ENCODE results near the gene NAALADL2.

The NAALADL2 gene

GRCh38 chr3:175426805-175427204 is 567.7 kb downstream of the NAALADL2 start:
- Histone ChIP-seq H3F3A (ENCODE audit: insufficient read depth) (no peaks in the 10 kb centered on the region), H3K4me3 (ENCODE audit: insufficient read depth, low read length, poor library complexity, severe bottlenecking) (no peak overlapping the region), H3K9me3 (ENCODE audit: insufficient read depth, low read length) (no peaks in the 10 kb centered on the region), H3K36me3 (ENCODE audit: low read length) (no peaks in the 10 kb centered on the region), H3K9me2 (replicated peaks; ENCODE audit: insufficient read depth, low read length) (no peaks in the 10 kb centered on the region), H3K79me2 (ENCODE audit: insufficient read depth, low read length) (no peaks in the 10 kb centered on the region), H3K4me2 (ENCODE audit: low read depth, low read length, poor library complexity, severe bottlenecking) (no peak overlapping the region), H2AFZ (ENCODE audit: low read depth, low read length, severe bottlenecking) (no peak overlapping the region), H4K20me1 (ENCODE audit: low read depth, low read length) (no peaks in the 10 kb centered on the region), H3K9ac (ENCODE audit: low read length) (no peak overlapping the region), H3K27ac (ENCODE audit: low read depth, low read length) (no peak overlapping the region), H3K27me3 (ENCODE audit: low read length) (no peaks in the 10 kb centered on the region)
- TF ChIP-seq CTCF (IDR thresholded peaks at IDR 0.05; ENCODE audit: insufficient read depth, low read length, poor library complexity, severe bottlenecking), result no peak
- TF ChIP-seq EZH2phosphoT487 (conservative IDR thresholded peaks at IDR 0.05; ENCODE audit: low read length), result no peak

GRCh38 chr3:175428466-175428865 is 569.3 kb downstream of the NAALADL2 start:
- Histone ChIP-seq H3K9ac (ENCODE audit: low read length) (no peak overlapping the region), H3K4me3 (ENCODE audit: insufficient read depth, low read length, poor library complexity, severe bottlenecking) (no peak overlapping the region), H3K27ac (ENCODE audit: low read depth, low read length) (no peak overlapping the region), H3F3A (ENCODE audit: insufficient read depth) (no peaks in the 10 kb centered on the region), H3K9me2 (replicated peaks; ENCODE audit: insufficient read depth, low read length) (no peaks in the 10 kb centered on the region), H3K79me2 (ENCODE audit: insufficient read depth, low read length) (no peaks in the 10 kb centered on the region), H2AFZ (ENCODE audit: low read depth, low read length, severe bottlenecking) (no peak overlapping the region), H4K20me1 (ENCODE audit: low read depth, low read length) (no peaks in the 10 kb centered on the region), H3K4me2 (ENCODE audit: low read depth, low read length, poor library complexity, severe bottlenecking) (no peak overlapping the region), H3K9me3 (ENCODE audit: insufficient read depth, low read length) (no peaks in the 10 kb centered on the region), H3K36me3 (ENCODE audit: low read length) (no peaks in the 10 kb centered on the region), H3K27me3 (ENCODE audit: low read length) (no peaks in the 10 kb centered on the region)
- TF ChIP-seq EZH2phosphoT487 (conservative IDR thresholded peaks at IDR 0.05; ENCODE audit: low read length) (no peak), CTCF (IDR thresholded peaks at IDR 0.05; ENCODE audit: insufficient read depth, low read length, poor library complexity, severe bottlenecking) (no peak)

GRCh38 chr3:175430983-175431773 is 572.0 kb downstream of the NAALADL2 start:
- H3K79me2 ChIP-seq (ENCODE audit: insufficient read depth, low read length), result no peaks in the 10 kb centered on the region
- TF ChIP-seq EZH2phosphoT487 (conservative IDR thresholded peaks at IDR 0.05; ENCODE audit: low read length), result no peak
- TF ChIP-seq CTCF (IDR thresholded peaks at IDR 0.05; ENCODE audit: insufficient read depth, low read length, poor library complexity, severe bottlenecking), result no peak
- no peak overlapping the region for H3K27ac ChIP-seq (ENCODE audit: low read depth, low read length)
- H3F3A ChIP-seq (ENCODE audit: insufficient read depth), result no peaks in the 10 kb centered on the region
- no peaks in the 10 kb centered on the region for H3K9me3 ChIP-seq (ENCODE audit: insufficient read depth, low read length)
- H4K20me1 ChIP-seq (ENCODE audit: low read depth, low read length), result no peaks in the 10 kb centered on the region
- H3K4me2 ChIP-seq (ENCODE audit: low read depth, low read length, poor library complexity, severe bottlenecking), result no peak overlapping the region
- no peak overlapping the region for H3K4me3 ChIP-seq (ENCODE audit: insufficient read depth, low read length, poor library complexity, severe bottlenecking)
- H2AFZ ChIP-seq (ENCODE audit: low read depth, low read length, severe bottlenecking), result no peak overlapping the region
- H3K9ac ChIP-seq (ENCODE audit: low read length), result no peak overlapping the region
- no peaks in the 10 kb centered on the region for H3K27me3 ChIP-seq (ENCODE audit: low read length)
- H3K36me3 ChIP-seq (ENCODE audit: low read length), result no peaks in the 10 kb centered on the region
- H3K9me2 ChIP-seq (replicated peaks; ENCODE audit: insufficient read depth, low read length), result no peaks in the 10 kb centered on the region
